ENCODE measurements around the gene DSCAML1.

DNA sequence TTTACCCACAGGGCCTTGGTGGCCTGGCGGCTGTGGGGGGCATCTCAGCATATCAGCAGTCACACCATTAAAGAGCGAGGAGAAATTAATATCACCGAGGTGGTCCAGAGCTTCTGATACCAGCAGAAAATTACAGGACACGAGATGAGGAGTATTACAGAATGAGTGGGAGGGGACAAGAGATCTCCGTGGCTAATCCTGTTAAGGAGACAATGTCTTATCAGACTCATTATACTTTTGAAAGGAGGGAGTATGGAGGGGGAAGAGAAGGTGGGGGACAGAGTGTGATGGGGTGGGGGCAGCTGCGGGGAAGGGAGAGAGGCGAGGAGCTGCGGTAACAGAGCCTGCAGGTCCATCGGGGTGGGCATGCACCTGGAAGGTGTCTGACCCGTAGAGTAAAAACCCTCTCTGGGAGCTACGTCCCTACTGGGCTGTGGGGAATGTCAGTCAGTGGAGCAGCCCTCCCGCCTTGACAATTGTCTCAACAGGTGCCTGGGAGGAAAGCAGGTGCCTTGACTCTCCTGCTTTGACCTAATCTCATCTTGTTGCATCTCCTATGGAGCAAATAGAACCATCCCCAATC, 245.2 kb downstream of the DSCAML1 start:
- TF ChIP-seq, protein P1, sequence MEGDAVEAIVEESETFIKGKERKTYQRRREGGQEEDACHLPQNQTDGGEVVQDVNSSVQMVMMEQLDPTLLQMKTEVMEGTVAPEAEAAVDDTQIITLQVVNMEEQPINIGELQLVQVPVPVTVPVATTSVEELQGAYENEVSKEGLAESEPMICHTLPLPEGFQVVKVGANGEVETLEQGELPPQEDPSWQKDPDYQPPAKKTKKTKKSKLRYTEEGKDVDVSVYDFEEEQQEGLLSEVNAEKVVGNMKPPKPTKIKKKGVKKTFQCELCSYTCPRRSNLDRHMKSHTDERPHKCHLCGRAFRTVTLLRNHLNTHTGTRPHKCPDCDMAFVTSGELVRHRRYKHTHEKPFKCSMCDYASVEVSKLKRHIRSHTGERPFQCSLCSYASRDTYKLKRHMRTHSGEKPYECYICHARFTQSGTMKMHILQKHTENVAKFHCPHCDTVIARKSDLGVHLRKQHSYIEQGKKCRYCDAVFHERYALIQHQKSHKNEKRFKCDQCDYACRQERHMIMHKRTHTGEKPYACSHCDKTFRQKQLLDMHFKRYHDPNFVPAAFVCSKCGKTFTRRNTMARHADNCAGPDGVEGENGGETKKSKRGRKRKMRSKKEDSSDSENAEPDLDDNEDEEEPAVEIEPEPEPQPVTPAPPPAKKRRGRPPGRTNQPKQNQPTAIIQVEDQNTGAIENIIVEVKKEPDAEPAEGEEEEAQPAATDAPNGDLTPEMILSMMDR (IDR thresholded peaks at IDR 0.05; ENCODE audit: low read depth, low read length), result no peak
- TF ChIP-seq EZH2phosphoT487 (IDR thresholded peaks at IDR 0.05; ENCODE audit: low read depth), result no peak
